Tibial nerve (tissue), 4 donors: ENCODE data around the gene PPP1R1A. TPM values are rescaled to one million over a fixed set of nuclear protein-coding genes. Genes with fewer than 3 reads are reported as not detected.

ENCODE experiments used
- DNase-seq, 2 donors: peaks; one replicate each; pipeline ENCODE4 v3.0.0-alpha.2; 2019; ENCODE audit warnings: low spot score in 2 of 2
- H3K27ac ChIP-seq, 4 donors: fragments of 200-600 bp; sonication (generic) in 3 of 4; one replicate each; pipeline ENCODE4 v1.5.1; 2017 to 2019; ENCODE audit warnings: mild to moderate bottlenecking in 1 of 4
- H3K27me3 ChIP-seq, 2 donors: fragments of 200-600 bp; sonication (generic) in 1 of 2; one replicate each; pipeline versions ENCODE4 v1.5.1 to v1.6.0; 2017 to 2019
- H3K36me3 ChIP-seq, 3 donors: fragments of 200-600 bp; sonication (generic); one replicate each; pipeline ENCODE4 v1.5.1; 2018 to 2019
- H3K4me1 ChIP-seq, 4 donors: fragments of 200-600 bp; sonication (generic) in 3 of 4; one replicate each; pipeline ENCODE4 v1.5.1; 2017 to 2019
- H3K4me3 ChIP-seq, 4 donors: fragments of 200-600 bp; sonication (generic) in 3 of 4; one replicate each; pipeline ENCODE4 v1.5.1; 2017 to 2019; ENCODE audit warnings: mild to moderate bottlenecking in 1 of 4, moderate library complexity in 1 of 4
- H3K9me3 ChIP-seq, 4 donors: fragments of 200-600 bp; sonication (generic) in 3 of 4; one replicate each; pipeline ENCODE4 v1.5.1; 2017 to 2019
- CTCF ChIP-seq, 5 experiments: fragments of 200-600 bp in 3 of 5; fragments of 450-650 bp in 2 of 5; sonication (generic) in 3 of 5; IDR thresholded peaks; one replicate each; pipeline ENCODE4 v1.5.1; 2016 to 2019; ENCODE audit warnings: antibody characterized with exemption in 5 of 5, mild to moderate bottlenecking in 3 of 5, moderate library complexity in 2 of 5
- EP300 ChIP-seq, 2 donors: sonication (generic); formaldehyde crosslinking; IDR thresholded peaks; one replicate each; pipeline ENCODE4 v1.6.1; 2017; ENCODE audit warnings: antibody characterized with exemption in 2 of 2, mild to moderate bottlenecking in 1 of 2
- POLR2A ChIP-seq, 2 donors: fragments of 450-650 bp; IDR thresholded peaks; one replicate each; pipeline ENCODE4 v1.6.1; 2017; ENCODE audit warnings: antibody characterized with exemption in 2 of 2, mild to moderate bottlenecking in 2 of 2, moderate library complexity in 2 of 2
- WGBS, 2 donors: methylation state at CpG; one replicate each; pipeline ENCODE4 v1.1.5; 2018; 5-methylcytosine and 5-hydroxymethylcytosine counted together
- total RNA-seq, 4 donors: library from RNA; depleted of rRNA; stranded (reverse); fragments of >200 nt; gene quantifications; one replicate each; pipeline ENCODE4 v1.1.0, GENCODE V29; 2016

Gene PPP1R1A
- total RNA-seq, 4 donors from 2014 or later, result 26.1 to 77.6 (median 42.5) TPM

GRCh38 chr12:54564768-54565167, 23.7 kb downstream of the PPP1R1A start:
- no peaks in the 10 kb centered on the region for H3K36me3 ChIP-seq
- no peaks in the 10 kb centered on the region for H3K9me3 ChIP-seq
- H3K4me1 ChIP-seq, result peaks cover 0 to 27% (median 12%) of the 10 kb centered on the region in 4 donors
- TF ChIP-seq POLR2A (IDR thresholded peaks at IDR 0.05) (no peak), CTCF (IDR thresholded peaks at IDR 0.05) (no peak), EP300 (IDR thresholded peaks at IDR 0.05) (no peak)
- H3K27me3 ChIP-seq, result no peaks in the 10 kb centered on the region
- peak overlapping the region in 1 of 4 donors; percentile 53 for H3K27ac ChIP-seq
- WGBS, 2 donors, result 41 to 52% methylated on average over 5 of the region's 5 CpGs
- H3K4me3 ChIP-seq, result no peak overlapping the region
- DNase-seq, result no peak

- Histone ChIP-seq H3K9me3 (no peaks in the 10 kb centered on the region), H3K4me3 (no peak overlapping the region), H3K36me3 (no peaks in the 10 kb centered on the region), H3K27ac (no peak overlapping the region), H3K27me3 (no peaks in the 10 kb centered on the region), H3K4me1 (peaks cover 0 to 31% (median 13%) of the 10 kb centered on the region in 4 donors)
- DNase-seq, result no peak
- TF ChIP-seq CTCF (IDR thresholded peaks at IDR 0.05) (no peak), POLR2A (IDR thresholded peaks at IDR 0.05) (no peak), EP300 (IDR thresholded peaks at IDR 0.05) (no peak)
- WGBS, 2 donors, result 97 to 100% methylated on average over 1 of the region's 1 CpG
These were observed 24.7 kb downstream of the PPP1R1A start for GRCh38 chr12:54563787-54564186.

GRCh38 chr12:54562750-54563356, 25.6 kb downstream of the PPP1R1A start:
- Histone ChIP-seq H3K9me3 (no peaks in the 10 kb centered on the region), H3K4me1 (peaks cover 0 to 31% (median 13%) of the 10 kb centered on the region in 4 donors), H3K36me3 (no peaks in the 10 kb centered on the region), H3K27ac (no peak overlapping the region), H3K27me3 (peaks cover 0 to 6% of the 10 kb centered on the region in 2 donors), H3K4me3 (no peak overlapping the region)
- DNase-seq, result no peak
- TF ChIP-seq CTCF (IDR thresholded peaks at IDR 0.05) (no peak), EP300 (IDR thresholded peaks at IDR 0.05) (no peak), POLR2A (IDR thresholded peaks at IDR 0.05) (no peak)
- WGBS, 2 donors, result 50 to 53% methylated on average over 6 of the region's 6 CpGs

GRCh38 chr12:54561164-54561563, 27.3 kb downstream of the PPP1R1A start:
- Histone ChIP-seq H3K36me3 (no peaks in the 10 kb centered on the region), H3K27me3 (peaks cover 0 to 13% of the 10 kb centered on the region in 2 donors), H3K4me1 (peaks cover 0 to 27% (median 13%) of the 10 kb centered on the region in 4 donors), H3K9me3 (no peaks in the 10 kb centered on the region), H3K4me3 (peak overlapping the region in 2 of 4 donors; percentile 50 to 54), H3K27ac (peak overlapping the region; percentile 62 to 93 (median 80))
- no peak for TF ChIP-seq EP300 (IDR thresholded peaks at IDR 0.05)
- TF ChIP-seq CTCF (IDR thresholded peaks at IDR 0.05), result no peak
- TF ChIP-seq POLR2A (IDR thresholded peaks at IDR 0.05), result no peak
- peak in 1 of 2 donors; percentile 33 for DNase-seq
- 16 to 23% methylated on average over 3 of the region's 3 CpGs for WGBS, 2 donors

- DNase-seq, result peak; percentile 85 to 96
- Histone ChIP-seq H3K27me3 (peaks cover 0 to 19% of the 10 kb centered on the region in 2 donors), H3K27ac (peak overlapping the region; percentile 62 to 93 (median 80)), H3K9me3 (no peaks in the 10 kb centered on the region), H3K36me3 (no peaks in the 10 kb centered on the region), H3K4me1 (peaks cover 0 to 22% (median 9%) of the 10 kb centered on the region in 4 donors), H3K4me3 (peak overlapping the region; percentile 32 to 54 (median 44))
- TF ChIP-seq CTCF (IDR thresholded peaks at IDR 0.05) (no peak), POLR2A (IDR thresholded peaks at IDR 0.05) (peak; percentile 59 to 67), EP300 (IDR thresholded peaks at IDR 0.05) (peak in 1 of 2 donors; percentile 83)
- WGBS, 2 donors, result 5 to 6% methylated on average over 14 of the region's 14 CpGs
These were observed 28.0 kb downstream of the PPP1R1A start for GRCh38 chr12:54560374-54560858.
